ENCODE data around the gene ZNF45. TPM values are rescaled to one million over a fixed set of nuclear protein-coding genes. Genes with fewer than 3 reads are reported as not detected.

ZNF45 gene
- polyA plus RNA-seq, 1 of the 3 experiments (the other 2 are of a cell fraction) = 9.7 TPM

- TF ChIP-seq, protein P1, sequence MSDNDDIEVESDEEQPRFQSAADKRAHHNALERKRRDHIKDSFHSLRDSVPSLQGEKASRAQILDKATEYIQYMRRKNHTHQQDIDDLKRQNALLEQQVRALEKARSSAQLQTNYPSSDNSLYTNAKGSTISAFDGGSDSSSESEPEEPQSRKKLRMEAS (IDR thresholded peaks at IDR 0.05; ENCODE audit: low read depth) = no peak
- TF ChIP-seq CTCF (IDR thresholded peaks at IDR 0.05) (no peak), NFIC (IDR thresholded peaks at IDR 0.05; ENCODE audit: borderline replicate concordance) (no peak), RXRA (IDR thresholded peaks at IDR 0.05; ENCODE audit: borderline replicate concordance, low read depth) (no peak), RCOR1 (IDR thresholded peaks at IDR 0.05; ENCODE audit: low read length) (no peak), CHD2 (IDR thresholded peaks at IDR 0.05; ENCODE audit: low read length, partially characterized antibody) (no peak), RAD21 (IDR thresholded peaks at IDR 0.05; ENCODE audit: low read length) (no peak)
- TF ChIP-seq, protein P2, sequence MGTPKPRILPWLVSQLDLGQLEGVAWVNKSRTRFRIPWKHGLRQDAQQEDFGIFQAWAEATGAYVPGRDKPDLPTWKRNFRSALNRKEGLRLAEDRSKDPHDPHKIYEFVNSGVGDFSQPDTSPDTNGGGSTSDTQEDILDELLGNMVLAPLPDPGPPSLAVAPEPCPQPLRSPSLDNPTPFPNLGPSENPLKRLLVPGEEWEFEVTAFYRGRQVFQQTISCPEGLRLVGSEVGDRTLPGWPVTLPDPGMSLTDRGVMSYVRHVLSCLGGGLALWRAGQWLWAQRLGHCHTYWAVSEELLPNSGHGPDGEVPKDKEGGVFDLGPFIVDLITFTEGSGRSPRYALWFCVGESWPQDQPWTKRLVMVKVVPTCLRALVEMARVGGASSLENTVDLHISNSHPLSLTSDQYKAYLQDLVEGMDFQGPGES (IDR thresholded peaks at IDR 0.05; ENCODE audit: low read depth, low read length) = no peak
- Histone ChIP-seq H3K27me3 (ENCODE audit: insufficient read depth) (no peaks in the 10 kb centered on the region), H4K20me1 (ENCODE audit: insufficient read depth) (no peaks in the 10 kb centered on the region), H3K9me2 (no peaks in the 10 kb centered on the region), H3K36me3 (replicated peaks in 1 of 2; ENCODE audit: control insufficient read depth in 1 of 2, insufficient read depth in 2 of 2, low read length in 1 of 2) (peaks cover 0 to 7% of the 10 kb centered on the region in 2 experiments), H3F3A (replicated peaks; ENCODE audit: insufficient read depth) (no peaks in the 10 kb centered on the region), H3K9me3 (peaks cover 4% of the 10 kb centered on the region; the same call in 1 of the 2 replicates), H3K4me1 (ENCODE audit: control insufficient read depth in 1 of 2, insufficient read depth in 2 of 2, low read depth in 1 of 2, low read length in 1 of 2) (peaks cover 0 to 3% of the 10 kb centered on the region in 2 experiments; a peak in 1 of 4 replicates), H3K4me3 (ENCODE audit: low read depth in 2 of 2, low read length in 1 of 2) (no peak overlapping the region), H3K79me2 (ENCODE audit: insufficient read depth) (no peaks in the 10 kb centered on the region), H3K4me2 (no peak overlapping the region), H3K9ac (no peak overlapping the region), H3K27ac (ENCODE audit: low read depth in 2 of 2, low read length in 1 of 2) (no peak overlapping the region), H2AFZ (ENCODE audit: low read depth) (no peak overlapping the region)
- ChIA-PET CTCF (no interaction called here), POLR2A (no interaction called here)
- no peak for DNase-seq
- WGBS (ENCODE audit: low lambda C conversion rate) = 36% methylated on average over 2 of the region's 2 CpGs
Observed at GRCh38 chr19:43906774-43907173, 28.3 kb downstream of the ZNF45 start.

DNA sequence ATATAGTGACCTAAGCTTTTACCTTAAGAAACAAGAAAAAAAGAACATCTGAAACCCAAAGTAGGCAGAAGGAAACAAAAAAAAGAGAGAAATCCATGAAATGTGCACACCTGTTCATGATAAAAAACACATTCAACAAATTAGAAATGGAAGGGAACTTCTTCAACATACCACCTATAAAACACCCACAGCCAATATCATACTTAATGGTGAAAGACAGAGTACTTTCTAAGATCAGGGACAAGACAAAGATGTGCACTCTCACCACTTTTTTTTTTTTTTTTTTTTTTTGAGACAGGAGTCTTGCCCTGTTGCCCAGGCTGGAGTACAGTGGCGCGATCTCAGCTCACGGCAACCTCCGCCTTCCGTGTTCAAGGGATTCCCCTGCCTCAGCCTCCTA is 29.2 kb downstream of the ZNF45 start:
- Histone ChIP-seq H2AFZ (ENCODE audit: low read depth) (no peak overlapping the region), H3K9me3 (no peaks in the 10 kb centered on the region), H3K4me1 (ENCODE audit: control insufficient read depth in 1 of 2, insufficient read depth in 2 of 2, low read depth in 1 of 2, low read length in 1 of 2) (peaks cover 0 to 6% of the 10 kb centered on the region in 2 experiments; a peak in 1 of 4 replicates), H3K4me2 (no peak overlapping the region), H3K36me3 (replicated peaks in 1 of 2; ENCODE audit: control insufficient read depth in 1 of 2, insufficient read depth in 2 of 2, low read length in 1 of 2) (peaks cover 0 to 2% of the 10 kb centered on the region in 2 experiments), H3K27ac (ENCODE audit: low read depth in 2 of 2, low read length in 1 of 2) (no peak overlapping the region), H3F3A (replicated peaks; ENCODE audit: insufficient read depth) (no peaks in the 10 kb centered on the region), H3K79me2 (ENCODE audit: insufficient read depth) (no peaks in the 10 kb centered on the region), H3K4me3 (ENCODE audit: low read depth in 2 of 2, low read length in 1 of 2) (no peak overlapping the region), H3K27me3 (ENCODE audit: insufficient read depth) (no peaks in the 10 kb centered on the region), H3K9ac (no peak overlapping the region), H3K9me2 (no peaks in the 10 kb centered on the region), H4K20me1 (ENCODE audit: insufficient read depth) (no peaks in the 10 kb centered on the region)
- CTCF ChIA-PET = no interaction called here
- no peak for TF ChIP-seq RXRA (IDR thresholded peaks at IDR 0.05; ENCODE audit: borderline replicate concordance, low read depth)
- no peak for TF ChIP-seq CHD2 (IDR thresholded peaks at IDR 0.05; ENCODE audit: low read length, partially characterized antibody)
- TF ChIP-seq POLR2AphosphoS5 (IDR thresholded peaks at IDR 0.05; ENCODE audit: low read depth, low read length) = no peak
- TF ChIP-seq EZH2phosphoT487 (IDR thresholded peaks at IDR 0.05; ENCODE audit: borderline replicate concordance, low read depth) = no peak
- TF ChIP-seq FOXM1 (IDR thresholded peaks at IDR 0.05; ENCODE audit: low read depth) = no peak
- TF ChIP-seq, protein P1 (IDR thresholded peaks at IDR 0.05; ENCODE audit: low read depth) = no peak
- 91% methylated on average over 5 of the region's 5 CpGs for WGBS (ENCODE audit: low lambda C conversion rate)
- no peak for DNase-seq
- POLR2A ChIA-PET = no interaction called here

Data from SK-N-SH (cell line).